Upper lobe of left lung (tissue), 4 donors: ENCODE measurements around the gene ZDHHC14.
"Not testable (repeated sequence)": the region's sequence is repeated elsewhere in the genome, so short reads cannot be mapped to it uniquely, and the experiment has no call there.

ENCODE experiments used
- CTCF ChIP-seq, 6 experiments: fragments of 450-650 bp in 4 of 6; fragments of 200-600 bp in 2 of 6; sonication (generic) in 2 of 6; IDR thresholded peaks; one replicate each; pipeline ENCODE4 v1.5.1; 2016 to 2019; ENCODE audit warnings: antibody characterized with exemption in 6 of 6
- POLR2A ChIP-seq, 4 donors: fragments of 450-650 bp; IDR thresholded peaks; one replicate each; pipeline ENCODE4 v1.5.1; 2016 to 2017; ENCODE audit warnings: antibody characterized with exemption in 4 of 4, mild to moderate bottlenecking in 2 of 4
- POLR2AphosphoS5 ChIP-seq, 2 donors: sonication (generic); formaldehyde crosslinking; IDR thresholded peaks; one replicate each; pipeline ENCODE4 v1.5.1; 2017; ENCODE audit warnings: antibody characterized with exemption in 2 of 2

DNA sequence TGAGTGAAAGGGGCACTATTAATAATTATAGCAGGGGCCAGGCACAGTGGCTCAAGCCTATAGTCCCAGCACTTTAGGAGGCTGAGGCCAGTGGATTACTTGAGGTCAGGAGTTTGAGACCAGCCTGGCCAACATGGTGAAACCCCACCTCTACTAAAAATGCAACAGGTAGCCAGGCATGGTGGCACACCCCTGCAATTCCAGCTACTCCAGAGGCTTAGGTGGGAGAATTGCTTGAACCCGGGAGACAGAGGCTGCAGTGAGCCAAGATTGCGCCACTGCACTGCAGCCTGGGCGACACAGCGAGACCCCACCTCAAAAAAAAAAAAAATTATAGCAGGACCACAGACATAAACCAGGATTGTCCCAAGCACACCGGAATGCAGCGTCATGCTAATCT lies 340.0 kb downstream of the ZDHHC14 start:
- not testable (repeated sequence) for TF ChIP-seq CTCF, POLR2A, POLR2AphosphoS5 (IDR thresholded peaks at IDR 0.05)
